HEK293T (cell line): ENCODE data around the gene GAST.
"Not testable (repeated sequence)": the region's sequence is repeated elsewhere in the genome, so short reads cannot be mapped to it uniquely, and the experiment has no call there.

Experiments
- CTCF ChIA-PET: fragments of 350-600 bp; formaldehyde crosslinking; extraction: SDS; loops from one replicate; lab custom pipeline; 2021; ENCODE audit warnings: antibody characterized with exemption, inconsistent platforms; lab: Yijun Ruan, JAX
- POLR2A ChIA-PET: fragments of 350-600 bp; formaldehyde crosslinking; extraction: SDS; loops from one replicate; lab custom pipeline; 2020; ENCODE audit warnings: antibody characterized with exemption, inconsistent platforms; lab: Yijun Ruan, JAX
- DNase-seq: peaks from one replicate; pipeline ENCODE4 v3.0.0; 2012; ENCODE audit warnings: mixed read lengths; ENCODE audit errors: extremely low spot score
- ARNT ChIP-seq: fragments of 450-650 bp; IDR thresholded peaks from 2 replicates; pipeline ENCODE4 v1.6.1; 2017; ENCODE audit warnings: mild to moderate bottlenecking
- BHLHE40 ChIP-seq: fragments of 450-650 bp; IDR thresholded peaks from 2 replicates; pipeline ENCODE4 v1.6.1; 2016; ENCODE audit warnings: mild to moderate bottlenecking, moderate library complexity, borderline replicate concordance
- CTBP1 ChIP-seq: fragments of 450-650 bp; IDR thresholded peaks from 2 replicates; pipeline ENCODE4 v1.6.1; 2016; ENCODE audit warnings: borderline replicate concordance
- ELF4 ChIP-seq: fragments of 450-650 bp; IDR thresholded peaks from 2 replicates; pipeline ENCODE4 v1.6.1; 2017; ENCODE audit warnings: antibody characterized with exemption
- FOXA1 ChIP-seq: fragments of 450-650 bp; IDR thresholded peaks from 2 replicates; pipeline ENCODE4 v1.6.1; 2016; ENCODE audit warnings: mild to moderate bottlenecking
- FOXK2 ChIP-seq: fragments of 450-650 bp; IDR thresholded peaks from 2 replicates; pipeline ENCODE4 v1.6.1; 2016; ENCODE audit warnings: mild to moderate bottlenecking
- FOXM1 ChIP-seq: fragments of 450-650 bp; IDR thresholded peaks from 2 replicates; pipeline ENCODE4 v1.6.1; 2017; ENCODE audit warnings: mild to moderate bottlenecking, borderline replicate concordance
- HDGF ChIP-seq: fragments of 450-650 bp; IDR thresholded peaks from 2 replicates; pipeline ENCODE4 v1.6.1; 2017; ENCODE audit warnings: antibody characterized with exemption, borderline replicate concordance
- L3MBTL2 ChIP-seq: fragments of 450-650 bp; conservative IDR thresholded peaks from 2 replicates; pipeline ENCODE4 v1.6.1; 2016; ENCODE audit warnings: mild to moderate bottlenecking
- LEF1 ChIP-seq: fragments of 450-650 bp; IDR thresholded peaks from 2 replicates; pipeline ENCODE4 v1.6.1; 2017; ENCODE audit warnings: mild to moderate bottlenecking, borderline replicate concordance
- NFRKB ChIP-seq: fragments of 450-650 bp; IDR thresholded peaks from 2 replicates; pipeline ENCODE4 v1.6.1; 2016; ENCODE audit warnings: mild to moderate bottlenecking, moderate library complexity
- SP1 ChIP-seq: fragments of 450-650 bp; IDR thresholded peaks from 2 replicates; pipeline ENCODE4 v1.6.1; 2017
- SUZ12 ChIP-seq: fragments of 450-650 bp; IDR thresholded peaks from 2 replicates; pipeline ENCODE4 v1.6.1; 2016; ENCODE audit warnings: mild to moderate bottlenecking
- TARDBP ChIP-seq: fragments of 450-650 bp; IDR thresholded peaks from 2 replicates; pipeline ENCODE4 v1.6.1; 2016
- ZNF384 ChIP-seq: fragments of 450-650 bp; IDR thresholded peaks from 2 replicates; pipeline ENCODE4 v1.6.1; 2016
- TF ChIP-seq, protein P1 (sequence below): fragments of 450-650 bp; IDR thresholded peaks from 2 replicates; pipeline ENCODE4 v1.6.1; 2016

GAST gene

GRCh38 chr17:41681776-41682175 lies 30.4 kb upstream of the GAST start:
- ChIA-PET POLR2A (no interaction called here), CTCF (no interaction called here)
- no peak for TF ChIP-seq SUZ12
- TF ChIP-seq BHLHE40, result no peak
- TF ChIP-seq HDGF, result no peak
- TF ChIP-seq FOXA1, result no peak
- TF ChIP-seq NFRKB, result no peak
- TF ChIP-seq ELF4, result no peak
- no peak for TF ChIP-seq ZNF384
- DNase-seq, result no peak

DNA sequence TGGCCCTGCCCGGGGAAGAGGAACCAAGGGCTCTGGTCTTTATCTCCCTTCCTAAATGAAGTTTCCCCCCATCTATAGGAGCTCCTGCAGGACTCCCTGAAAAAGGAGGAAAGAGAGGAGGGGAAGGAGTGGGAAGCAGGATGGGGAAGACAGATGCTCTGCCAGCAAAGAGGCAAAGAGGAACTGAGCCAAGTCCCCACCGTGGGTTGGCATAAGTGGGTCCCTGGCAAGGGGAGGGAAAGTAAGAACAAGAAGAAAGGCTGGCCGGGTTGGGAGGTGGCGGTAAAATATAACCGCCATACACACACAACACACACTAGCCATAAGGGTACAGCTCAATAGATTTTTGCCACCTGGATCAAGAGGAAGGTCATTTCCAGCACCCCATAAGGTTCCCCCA lies 29.5 kb upstream of the GAST start:
- TF ChIP-seq HDGF (no peak), BHLHE40 (no peak), FOXA1 (no peak), TARDBP (no peak), ARNT (no peak), NFRKB (no peak), L3MBTL2 (no peak), ZNF384 (no peak), ELF4 (no peak), FOXM1 (no peak), FOXK2 (no peak), LEF1 (no peak), SP1 (no peak), SUZ12 (no peak), CTBP1 (no peak)
- no peak for DNase-seq
- ChIA-PET CTCF (interaction anchor here (1.0 kb wide), 1 partner anchor 17 kb away, joined by 4 read pairs; no protein-coding TSS in a partner anchor), POLR2A (interaction anchor here (0.5 kb wide), 1 partner anchor 161 kb away, joined by 3 read pairs; no protein-coding TSS in a partner anchor)

- ChIA-PET POLR2A (interaction anchor here (0.5 kb wide), 1 partner anchor 160 kb away, joined by 3 read pairs; no protein-coding TSS in a partner anchor), CTCF (interaction anchor here (1.0 to 1.4 kb wide), 2 partner anchors 12 to 18 kb away, joined by 4 to 6 read pairs; no protein-coding TSS in a partner anchor)
- DNase-seq, result no peak
- TF ChIP-seq FOXA1 (no peak), L3MBTL2 (no peak), LEF1 (no peak), TARDBP (no peak), ARNT (no peak), ZNF384 (no peak)
Observed at GRCh38 chr17:41683441-41684007, 28.6 kb upstream of the GAST start.

DNA sequence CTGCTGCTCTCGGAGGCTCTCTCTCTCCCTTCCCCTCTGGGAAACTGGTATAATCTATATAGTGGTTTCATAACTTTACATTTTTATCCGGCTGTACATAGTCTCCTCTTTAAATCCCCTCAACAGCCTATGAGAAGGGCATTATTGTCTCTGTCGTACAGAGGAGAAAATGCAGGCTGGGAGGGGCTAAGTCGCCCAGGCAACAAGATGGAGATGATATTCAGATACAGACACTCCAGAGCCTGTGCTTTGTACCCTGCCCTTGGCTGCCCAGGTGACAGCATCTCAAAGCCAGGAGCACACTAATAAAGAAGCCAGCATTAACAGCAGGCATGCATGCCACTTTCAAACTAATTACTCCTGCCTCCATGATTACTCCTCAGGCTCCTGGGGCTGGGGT lies 28.1 kb upstream of the GAST start:
- CTCF ChIA-PET, result interaction anchor here (1.4 kb wide), 1 partner anchor 12 kb away, joined by 6 read pairs; no protein-coding TSS in a partner anchor
- DNase-seq, result no peak
- TF ChIP-seq HDGF (no peak), ARNT (no peak), FOXA1 (no peak), TARDBP (no peak), LEF1 (no peak), CTBP1 (no peak), FOXK2 (no peak)
- POLR2A ChIA-PET, result no interaction called here

- POLR2A ChIA-PET, DNase-seq: not testable (repeated sequence)
- CTCF ChIA-PET, result interaction anchor here (1.4 kb wide), 1 partner anchor 20 kb away, joined by 5 read pairs; no protein-coding TSS in a partner anchor
Observed at GRCh38 chr17:41685753-41686152, 26.4 kb upstream of the GAST start.

- ChIA-PET POLR2A (no interaction called here), CTCF (no interaction called here)
- TF ChIP-seq CTBP1 (no peak), FOXM1 (no peak), NFRKB (no peak), LEF1 (no peak), SUZ12 (no peak), FOXK2 (no peak), TARDBP (no peak), ZNF384 (no peak), SP1 (no peak), L3MBTL2 (no peak), FOXA1 (no peak), ELF4 (no peak), HDGF (no peak), ARNT (no peak)
- TF ChIP-seq, protein P1, sequence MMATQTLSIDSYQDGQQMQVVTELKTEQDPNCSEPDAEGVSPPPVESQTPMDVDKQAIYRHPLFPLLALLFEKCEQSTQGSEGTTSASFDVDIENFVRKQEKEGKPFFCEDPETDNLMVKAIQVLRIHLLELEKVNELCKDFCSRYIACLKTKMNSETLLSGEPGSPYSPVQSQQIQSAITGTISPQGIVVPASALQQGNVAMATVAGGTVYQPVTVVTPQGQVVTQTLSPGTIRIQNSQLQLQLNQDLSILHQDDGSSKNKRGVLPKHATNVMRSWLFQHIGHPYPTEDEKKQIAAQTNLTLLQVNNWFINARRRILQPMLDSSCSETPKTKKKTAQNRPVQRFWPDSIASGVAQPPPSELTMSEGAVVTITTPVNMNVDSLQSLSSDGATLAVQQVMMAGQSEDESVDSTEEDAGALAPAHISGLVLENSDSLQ, result no peak
- no peak for DNase-seq
Observed at GRCh38 chr17:41686281-41686680, 25.9 kb upstream of the GAST start.

DNA sequence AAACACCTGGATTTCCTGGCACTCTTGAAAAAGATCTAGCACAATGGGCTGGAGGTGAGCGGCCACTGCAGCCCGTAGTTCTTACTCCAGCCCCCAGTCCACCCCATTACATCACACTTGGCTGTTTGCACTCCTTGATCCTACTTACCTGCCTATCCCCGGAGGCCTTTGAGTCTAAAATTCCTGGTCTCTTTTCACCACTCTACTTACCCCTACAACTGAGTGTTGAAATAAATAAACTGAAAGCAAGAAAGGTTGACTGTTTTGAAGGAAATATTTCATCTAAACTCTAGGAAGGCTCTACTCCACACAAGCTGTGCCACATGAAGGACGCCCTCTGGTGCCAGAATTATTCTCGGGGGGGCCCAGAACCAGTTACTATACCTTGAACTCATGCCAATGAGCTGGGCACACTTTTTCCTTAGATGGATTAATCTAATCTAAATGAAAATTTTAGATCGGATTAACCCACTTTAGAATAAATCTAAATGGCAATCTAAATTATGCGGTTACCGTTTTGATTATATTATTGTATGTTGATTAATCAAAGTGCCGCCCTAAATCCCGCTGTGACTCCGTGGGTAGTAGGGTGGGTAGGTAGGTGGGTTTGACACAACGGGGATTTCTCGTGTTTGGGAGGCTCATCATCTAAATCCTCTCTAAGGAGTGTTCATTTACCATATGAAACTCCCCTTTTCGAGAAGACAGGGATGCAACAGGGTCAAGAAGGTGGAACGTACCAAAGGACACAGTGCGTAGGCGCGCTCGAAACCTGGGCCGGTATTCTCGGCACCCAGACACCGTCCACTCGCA lies 24.1 kb upstream of the GAST start:
- ChIA-PET CTCF (interaction anchor here (0.5 to 1.9 kb wide), 13 partner anchors 8 to 458 kb away, joined by 3 to 10 read pairs (median 6); partner anchors contain the start of gene JUP), POLR2A (interaction anchor here (0.6 to 6.8 kb wide), 89 partner anchors 10 to 1437 kb away, joined by 3 to 199 read pairs (median 5); partner anchors contain the start of genes ACLY, CNP, FKBP10 and GAST)
- DNase-seq, result no peak
- TF ChIP-seq FOXA1 (no peak), HDGF (no peak), L3MBTL2 (no peak), NFRKB (no peak), TARDBP (no peak), LEF1 (no peak), FOXK2 (no peak), SUZ12 (no peak), CTBP1 (no peak), FOXM1 (no peak), SP1 (no peak), ARNT (no peak), BHLHE40 (no peak)
- TF ChIP-seq, protein P1, result no peak
